Globus pallidus (tissue), 1 donor: ENCODE results near the gene WNT9B.
"Not testable (repeated sequence)": the region's sequence is repeated elsewhere in the genome, so short reads cannot be mapped to it uniquely, and the experiment has no call there.

Experiments
- DNase-seq: peaks from one replicate; pipeline ENCODE4 v3.0.0-alpha.2; 2015; ENCODE audit warnings: low spot score

Gene WNT9B

DNA sequence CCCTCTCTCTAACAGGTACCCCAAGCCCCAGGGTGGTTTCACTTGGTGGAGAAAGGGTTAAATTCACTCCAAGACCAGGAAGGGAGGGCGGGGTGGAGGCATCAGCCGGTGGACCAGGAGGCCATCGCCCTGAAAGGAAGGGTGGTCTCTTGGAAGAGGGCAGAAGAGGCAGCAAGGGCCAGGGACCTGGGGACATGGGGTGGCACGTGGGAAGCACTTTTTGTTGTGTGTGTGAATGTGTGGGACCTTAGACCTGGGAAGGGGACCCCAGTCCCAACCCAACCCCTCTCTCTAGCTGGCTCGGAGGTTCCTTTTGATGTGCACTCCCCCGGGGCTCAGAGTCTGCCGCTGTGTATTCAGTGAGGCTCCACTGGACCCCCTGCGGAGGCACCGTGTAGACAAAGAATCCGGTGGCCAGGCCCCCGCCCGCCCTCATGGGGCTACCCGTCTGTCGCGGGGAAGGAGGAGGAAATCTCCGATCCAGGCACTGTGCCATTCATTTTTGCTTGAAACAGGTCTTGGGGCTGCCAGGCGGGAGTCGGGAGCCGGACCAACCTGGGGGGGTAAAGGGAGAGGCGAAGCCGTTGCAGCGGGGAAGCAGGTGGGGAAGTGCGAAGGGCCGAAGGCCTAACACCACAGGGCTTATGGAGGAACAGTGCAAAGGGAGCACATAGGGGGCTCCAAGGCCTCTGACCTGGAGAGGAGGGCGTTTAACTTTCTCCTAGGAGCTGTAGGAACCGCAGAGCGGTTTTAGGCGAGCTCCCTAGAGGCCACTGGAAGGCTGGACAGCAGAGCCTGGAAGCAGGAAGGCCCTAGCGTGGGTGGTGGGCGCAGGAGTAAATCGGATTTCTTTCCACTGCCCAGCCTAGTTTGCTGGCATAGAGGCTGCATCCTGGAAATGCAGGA, 29.6 kb upstream of the WNT9B start:
- no peak for DNase-seq

DNA sequence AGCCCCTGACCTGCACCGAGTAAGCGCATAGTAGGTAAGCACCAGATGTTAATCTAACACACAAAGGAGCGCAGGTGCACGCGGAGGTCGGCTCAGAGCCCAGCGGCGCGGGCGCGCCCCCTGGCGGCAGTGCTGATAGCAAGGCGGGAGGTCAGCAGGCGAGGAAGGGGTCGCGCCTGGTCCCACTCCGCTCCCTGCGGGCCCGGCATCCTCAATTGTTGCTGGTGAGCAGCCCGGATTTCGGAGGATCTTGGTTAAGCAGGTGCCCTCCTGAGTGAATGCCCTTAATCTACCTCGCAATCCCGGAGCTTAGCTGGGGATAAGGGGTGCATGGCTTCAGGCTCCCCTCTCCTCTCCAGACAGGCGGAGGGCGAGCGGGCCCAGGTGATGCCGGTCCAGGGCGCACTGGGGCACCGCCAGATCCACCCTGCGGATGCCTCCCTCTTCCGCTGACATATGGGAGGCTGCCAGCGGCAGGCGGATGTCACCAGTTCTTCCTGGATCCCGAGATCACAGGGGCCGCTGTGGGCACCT, 28.9 kb upstream of the WNT9B start:
- no peak for DNase-seq

DNA sequence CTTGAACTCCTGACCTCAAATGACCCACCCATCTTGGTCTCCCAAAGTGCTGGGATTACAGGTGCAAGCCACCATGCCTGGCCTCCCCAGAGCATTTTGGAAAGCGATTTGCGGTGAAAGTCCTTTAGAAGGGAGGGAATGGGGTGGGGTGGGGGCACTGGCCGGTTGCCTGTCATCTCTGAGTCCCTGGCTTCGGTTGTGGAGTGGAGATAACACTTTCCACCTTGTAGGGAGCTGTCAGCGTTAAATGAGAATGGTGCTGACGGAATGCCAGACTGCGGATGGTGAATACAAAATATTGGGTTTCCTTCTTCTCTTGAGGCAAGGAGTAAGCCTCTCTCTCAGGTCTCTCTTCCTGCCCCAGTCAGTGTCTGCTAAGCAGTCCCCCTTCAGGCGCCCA, 27.7 kb upstream of the WNT9B start:
- DNase-seq: no peak

DNA sequence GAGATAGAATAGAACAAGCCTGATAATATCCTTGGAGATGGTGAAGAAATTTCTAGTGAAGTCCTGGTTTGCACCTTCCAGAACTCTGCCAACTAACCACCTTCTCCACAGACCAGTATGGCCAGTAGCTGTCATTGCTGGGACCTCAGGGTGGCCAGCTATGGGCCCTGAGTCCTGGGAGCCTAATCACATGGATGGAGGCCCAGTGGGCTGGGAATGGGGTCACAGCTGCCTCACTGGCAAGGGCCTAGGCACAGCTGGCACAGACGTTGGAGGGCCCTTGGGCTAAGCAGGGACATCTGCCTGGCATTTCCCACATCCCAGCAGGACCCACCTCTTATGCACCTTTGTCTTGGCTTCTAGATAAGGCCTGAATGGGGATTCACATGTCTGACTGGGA, 25.3 kb upstream of the WNT9B start:
- no peak for DNase-seq

- no peak for DNase-seq
These were observed 24.1 kb upstream of the WNT9B start for GRCh38 chr17:46827274-46827673.

DNA sequence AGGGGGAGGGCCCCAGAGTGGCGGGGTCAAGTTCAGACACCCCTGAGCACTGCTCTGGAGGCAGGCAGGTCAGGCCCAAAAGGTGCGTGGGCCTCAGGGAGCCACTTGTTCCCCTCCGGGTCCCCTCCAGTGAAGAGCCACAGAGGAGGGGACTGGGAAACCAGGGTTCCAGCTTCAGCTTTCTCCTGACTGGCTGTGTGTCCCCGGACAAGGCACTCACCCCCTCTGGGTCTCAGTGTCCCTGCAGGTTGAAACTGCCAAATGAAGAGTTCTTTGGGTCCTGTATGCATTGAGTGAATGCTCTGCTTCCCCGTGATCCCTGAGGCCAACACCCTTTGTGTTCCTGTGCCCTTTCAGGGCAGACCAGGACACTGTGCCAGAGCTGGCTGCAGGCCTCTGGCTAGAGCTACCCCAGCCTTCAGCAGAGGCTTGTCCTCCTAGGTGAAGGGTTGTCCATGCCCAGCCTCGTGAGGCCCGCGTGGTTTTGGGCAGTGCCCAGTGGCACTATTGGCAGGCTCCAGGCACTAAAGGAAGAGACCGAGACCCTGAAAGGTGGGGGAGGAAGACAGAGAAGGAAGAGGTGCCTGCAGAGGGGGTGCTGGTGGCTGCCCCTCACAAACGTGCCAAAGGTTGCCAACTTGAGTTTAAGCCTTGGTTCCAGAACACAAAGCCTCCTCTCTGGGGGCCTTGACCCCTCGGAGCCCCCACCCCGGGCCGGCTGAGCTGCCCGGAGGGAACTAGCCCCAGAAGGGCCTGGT, 19.6 kb upstream of the WNT9B start:
- DNase-seq: peak; percentile 47

GRCh38 chr17:46832331-46832821, 19.0 kb upstream of the WNT9B start:
- DNase-seq: no peak

GRCh38 chr17:46832945-46833839, 18.2 kb upstream of the WNT9B start:
- DNase-seq: peak; percentile 58

- DNase-seq: no peak
These were observed 17.6 kb upstream of the WNT9B start for GRCh38 chr17:46833840-46834208.

GRCh38 chr17:46834846-46835245, 16.5 kb upstream of the WNT9B start:
- DNase-seq: no peak

DNA sequence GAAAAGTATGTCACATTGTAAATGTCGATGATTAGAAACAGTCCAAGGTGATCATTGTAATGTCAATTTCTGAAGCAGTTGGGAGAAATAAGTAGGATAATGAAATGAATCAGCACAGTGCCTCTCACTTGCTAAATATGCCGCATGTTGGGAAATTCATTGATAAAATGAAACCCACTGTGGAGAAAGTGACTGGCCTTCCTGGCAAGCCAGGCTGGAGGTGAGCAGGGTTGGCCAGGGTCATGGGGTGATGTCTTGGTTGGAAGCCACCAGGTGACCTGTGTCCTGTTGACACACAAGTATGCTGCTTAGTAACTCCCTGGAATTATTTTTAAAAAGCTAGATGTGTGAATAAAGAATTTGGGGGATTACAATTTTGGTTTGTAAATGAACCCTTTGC, 14.9 kb upstream of the WNT9B start:
- no peak for DNase-seq

- no peak for DNase-seq
These were observed 13.9 kb upstream of the WNT9B start for GRCh38 chr17:46837521-46837920.

DNA sequence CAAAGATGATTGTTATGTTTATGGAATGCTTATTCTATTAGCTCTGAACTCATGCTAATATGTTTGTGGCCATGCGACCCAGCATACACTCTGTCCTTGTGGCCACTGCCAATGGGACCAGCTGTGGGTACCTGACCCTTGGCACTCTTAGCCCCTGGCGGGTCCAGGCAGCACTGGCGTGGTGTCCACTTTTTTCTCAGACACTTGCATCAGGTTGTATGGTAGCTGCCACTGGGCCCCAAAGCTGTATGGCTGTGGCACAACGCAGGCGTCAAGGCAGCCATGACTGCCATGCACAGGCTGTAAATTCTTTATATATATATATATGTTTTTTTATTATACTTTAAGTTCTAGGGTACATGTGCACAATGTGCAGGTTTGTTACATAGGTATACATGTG, 12.2 kb upstream of the WNT9B start:
- no peak for DNase-seq

- not testable (repeated sequence) for DNase-seq
These were observed 10.8 kb upstream of the WNT9B start for GRCh38 chr17:46840596-46840995.

DNA sequence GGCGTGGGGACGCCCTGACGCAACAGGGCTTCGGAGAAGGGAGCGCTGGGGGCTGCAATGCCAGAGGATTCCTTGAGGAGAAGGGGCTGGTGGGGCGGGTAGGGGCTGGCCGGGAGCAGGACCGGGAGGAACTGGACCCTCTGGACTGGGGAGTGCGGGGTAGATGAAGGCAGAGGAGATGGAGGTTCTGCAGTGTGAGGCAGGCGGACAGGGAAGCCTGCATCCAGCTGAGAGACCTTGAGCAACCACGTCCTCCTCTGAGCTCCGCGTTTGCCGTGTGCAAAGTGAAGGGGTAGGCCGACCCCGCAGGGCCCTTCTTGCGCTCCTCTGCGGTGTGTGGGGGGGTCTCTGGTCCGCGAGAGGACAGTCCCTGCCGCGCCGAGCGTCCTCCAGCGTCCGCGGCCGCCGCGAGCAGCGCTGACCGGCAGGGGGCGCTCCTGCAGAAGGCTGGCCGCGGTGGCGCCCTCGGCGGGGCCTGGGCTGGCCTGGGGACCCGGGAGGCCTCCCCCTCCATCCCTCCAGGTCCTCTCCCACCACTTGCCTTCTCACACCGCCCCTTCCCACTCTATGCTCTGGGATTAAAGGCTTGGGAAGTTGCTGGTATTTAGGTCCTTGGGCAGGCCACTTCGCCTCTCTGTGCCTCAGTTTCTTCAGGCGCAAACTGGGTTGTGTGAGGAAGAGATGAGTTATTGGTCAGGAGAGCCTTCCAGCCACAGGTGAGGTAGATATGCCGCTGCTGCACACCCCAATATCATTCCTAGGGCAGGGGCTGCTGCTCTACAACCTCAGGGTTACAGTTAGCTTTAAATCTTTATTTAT, 9.6 kb upstream of the WNT9B start:
- no peak for DNase-seq

GRCh38 chr17:46842835-46843234, 8.5 kb upstream of the WNT9B start:
- DNase-seq: no peak

DNA sequence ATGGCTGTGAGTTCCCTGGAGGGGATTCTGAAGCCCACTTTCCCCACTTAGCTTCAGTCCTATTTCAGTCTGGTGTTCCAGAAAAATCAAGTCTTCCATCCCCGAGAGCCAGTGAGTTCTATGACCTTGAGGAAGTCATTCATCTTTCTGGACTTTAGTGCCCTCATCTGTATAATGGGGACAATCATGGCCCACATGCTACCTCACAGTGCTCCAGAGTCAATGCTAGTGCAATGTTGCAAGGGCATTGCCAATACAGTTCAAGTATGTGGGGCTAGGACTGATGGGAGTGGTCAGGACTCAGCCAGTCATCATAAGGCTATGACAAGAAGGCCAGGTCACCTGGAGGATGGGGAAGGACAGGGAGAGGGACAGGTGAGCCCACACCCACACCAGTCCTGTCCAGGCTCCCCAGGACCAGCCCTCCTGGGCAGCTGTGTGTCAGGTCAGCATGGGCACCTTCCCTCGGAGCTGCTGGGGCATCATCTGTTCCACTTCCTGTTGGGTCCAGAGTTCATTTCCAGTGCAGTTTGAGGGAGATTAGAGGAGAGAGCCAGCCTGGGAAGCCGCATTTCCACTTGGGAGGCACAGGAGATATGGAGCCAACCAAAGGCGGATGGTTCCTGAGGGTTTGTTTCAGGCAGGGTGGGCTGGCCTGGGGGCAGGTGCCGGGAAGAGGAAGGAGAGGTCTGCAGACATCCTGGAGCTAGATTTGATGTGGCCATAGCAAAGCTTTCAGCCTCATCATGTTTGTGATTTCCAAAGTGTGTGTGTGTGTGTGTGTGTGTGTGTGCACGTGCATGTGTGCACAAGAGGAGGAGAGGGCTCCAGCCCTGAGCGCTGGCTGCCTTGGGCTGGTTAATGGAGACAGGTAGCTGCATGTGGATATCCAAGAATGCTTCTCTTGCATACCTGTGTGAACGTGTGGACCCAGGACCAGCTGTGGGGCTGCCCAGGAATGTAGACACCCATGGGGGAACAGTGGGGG, 3.9 kb upstream of the WNT9B start:
- no peak for DNase-seq

DNA sequence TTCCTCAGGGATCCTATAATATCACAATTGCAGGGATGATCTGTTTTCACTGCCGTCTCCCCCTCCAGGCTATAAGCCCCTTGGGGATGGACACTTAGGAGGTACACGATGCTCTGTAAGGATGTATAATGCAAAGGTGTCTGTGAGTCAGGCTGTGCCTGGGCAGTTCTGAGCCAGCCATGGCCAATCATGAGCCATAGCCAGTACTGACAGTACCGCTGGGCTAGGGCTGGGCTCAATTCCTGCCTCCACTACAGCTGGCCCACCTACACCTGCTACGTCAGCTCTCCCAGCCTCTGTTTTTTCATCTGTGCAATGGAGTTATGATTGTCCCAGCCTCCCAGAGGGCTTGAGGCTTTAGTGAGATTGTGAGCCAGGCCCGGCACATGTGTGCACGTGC, 2.8 kb upstream of the WNT9B start:
- DNase-seq: no peak

- DNase-seq: no peak
These were observed 725 bp upstream of the WNT9B start for GRCh38 chr17:46850688-46851028.

DNA sequence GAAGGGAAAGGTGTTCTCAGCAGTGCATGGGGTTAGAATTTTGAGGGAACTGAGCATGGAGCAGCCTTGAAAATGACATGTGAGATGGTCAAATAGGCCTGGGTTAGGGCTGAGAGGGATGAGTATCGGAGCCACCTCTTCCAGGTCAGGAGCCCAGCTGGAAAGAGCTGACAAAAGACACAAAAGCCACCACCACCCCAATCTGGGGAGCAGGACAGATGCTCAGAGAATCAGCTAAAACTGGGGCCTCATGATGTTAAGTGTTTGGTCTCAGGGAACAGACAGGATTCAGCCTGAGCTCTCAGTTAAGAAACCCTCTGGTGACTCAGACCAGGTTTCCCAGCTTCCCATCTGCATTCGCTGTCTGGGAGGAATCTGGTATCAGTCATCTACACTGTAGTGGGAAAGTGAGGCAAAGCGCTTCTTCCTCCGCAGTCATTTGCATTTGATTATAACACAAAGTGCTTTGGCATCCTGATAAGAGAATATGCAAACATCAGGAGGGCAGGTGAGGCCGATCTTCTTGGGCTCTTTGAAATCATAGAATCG, 2.6 kb downstream of the WNT9B start:
- DNase-seq: no peak
